Fibroblast of mammary gland (primary cell): Measurements from ENCODE around the gene PADI2.

Experiments used
- DNase-seq: peaks from one replicate; pipeline ENCODE4 v3.0.0-alpha.2; 2010; ENCODE audit warnings: low read depth
- H3K4me3 ChIP-seq: 2 replicates; pipeline ENCODE4 v1.5.1; 2011; ENCODE audit warnings: low read depth, mild to moderate bottlenecking, low read length, moderate library complexity; ENCODE audit not compliant: control insufficient read depth
- TF ChIP-seq, protein P1 (sequence below): conservative IDR thresholded peaks from 2 replicates; pipeline ENCODE4 v1.5.1; 2011; ENCODE audit warnings: low read depth, low read length, inconsistent platforms; ENCODE audit not compliant: control insufficient read depth, insufficient read depth

The PADI2 gene

GRCh38 chr1:17155257-17155920 lies 36.1 kb upstream of the PADI2 start:
- TF ChIP-seq, protein P1, sequence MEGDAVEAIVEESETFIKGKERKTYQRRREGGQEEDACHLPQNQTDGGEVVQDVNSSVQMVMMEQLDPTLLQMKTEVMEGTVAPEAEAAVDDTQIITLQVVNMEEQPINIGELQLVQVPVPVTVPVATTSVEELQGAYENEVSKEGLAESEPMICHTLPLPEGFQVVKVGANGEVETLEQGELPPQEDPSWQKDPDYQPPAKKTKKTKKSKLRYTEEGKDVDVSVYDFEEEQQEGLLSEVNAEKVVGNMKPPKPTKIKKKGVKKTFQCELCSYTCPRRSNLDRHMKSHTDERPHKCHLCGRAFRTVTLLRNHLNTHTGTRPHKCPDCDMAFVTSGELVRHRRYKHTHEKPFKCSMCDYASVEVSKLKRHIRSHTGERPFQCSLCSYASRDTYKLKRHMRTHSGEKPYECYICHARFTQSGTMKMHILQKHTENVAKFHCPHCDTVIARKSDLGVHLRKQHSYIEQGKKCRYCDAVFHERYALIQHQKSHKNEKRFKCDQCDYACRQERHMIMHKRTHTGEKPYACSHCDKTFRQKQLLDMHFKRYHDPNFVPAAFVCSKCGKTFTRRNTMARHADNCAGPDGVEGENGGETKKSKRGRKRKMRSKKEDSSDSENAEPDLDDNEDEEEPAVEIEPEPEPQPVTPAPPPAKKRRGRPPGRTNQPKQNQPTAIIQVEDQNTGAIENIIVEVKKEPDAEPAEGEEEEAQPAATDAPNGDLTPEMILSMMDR: no peak
- H3K4me3 ChIP-seq: no peak overlapping the region
- DNase-seq: no peak

GRCh38 chr1:17149771-17150170 lies 30.5 kb upstream of the PADI2 start:
- no peak overlapping the region for H3K4me3 ChIP-seq
- DNase-seq: no peak
- TF ChIP-seq, protein P1: no peak

- no peak for DNase-seq
- H3K4me3 ChIP-seq: no peak overlapping the region
- TF ChIP-seq, protein P1: no peak
Measured at GRCh38 chr1:17148950-17149608, 29.8 kb upstream of the PADI2 start.

- TF ChIP-seq, protein P1: no peak
- no peak for DNase-seq
- no peak overlapping the region for H3K4me3 ChIP-seq
Measured at GRCh38 chr1:17145648-17146047, 26.4 kb upstream of the PADI2 start.

DNA sequence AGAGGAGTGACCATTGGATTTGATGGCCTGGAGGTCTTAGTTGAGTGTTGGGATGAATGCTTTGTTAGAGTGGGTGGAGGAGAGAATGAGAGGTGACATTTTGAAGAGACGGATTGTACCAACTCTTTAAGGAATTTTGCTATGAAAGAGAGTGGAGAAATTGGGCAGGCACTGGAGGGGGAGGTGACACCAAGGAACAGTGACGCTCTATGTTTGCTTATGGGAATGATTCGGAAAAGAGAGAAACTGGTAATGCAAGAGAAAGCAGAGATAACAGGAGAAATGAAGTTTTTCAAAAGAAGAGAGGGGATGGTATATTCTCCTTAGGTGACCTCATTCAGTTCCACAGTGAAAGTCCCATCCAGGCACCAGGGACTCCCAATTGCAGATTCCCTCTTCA lies 24.5 kb upstream of the PADI2 start:
- TF ChIP-seq, protein P1: no peak
- H3K4me3 ChIP-seq: no peak overlapping the region
- no peak for DNase-seq

GRCh38 chr1:17141441-17142197 lies 22.4 kb upstream of the PADI2 start:
- TF ChIP-seq, protein P1: no peak
- DNase-seq: no peak
- H3K4me3 ChIP-seq: no peak overlapping the region
